ENCODE measurements around the gene HNRNPUL2. TPM values are rescaled to one million over a fixed set of nuclear protein-coding genes. Genes with fewer than 3 reads are reported as not detected.

The HNRNPUL2 gene
- total and polyA plus RNA-seq, 10 of the 15 experiments (the other 5 are each of a cell fraction or from before 2014, with no cell fraction given), result 1.6 to 72.2 (median 14.9) TPM

DNA sequence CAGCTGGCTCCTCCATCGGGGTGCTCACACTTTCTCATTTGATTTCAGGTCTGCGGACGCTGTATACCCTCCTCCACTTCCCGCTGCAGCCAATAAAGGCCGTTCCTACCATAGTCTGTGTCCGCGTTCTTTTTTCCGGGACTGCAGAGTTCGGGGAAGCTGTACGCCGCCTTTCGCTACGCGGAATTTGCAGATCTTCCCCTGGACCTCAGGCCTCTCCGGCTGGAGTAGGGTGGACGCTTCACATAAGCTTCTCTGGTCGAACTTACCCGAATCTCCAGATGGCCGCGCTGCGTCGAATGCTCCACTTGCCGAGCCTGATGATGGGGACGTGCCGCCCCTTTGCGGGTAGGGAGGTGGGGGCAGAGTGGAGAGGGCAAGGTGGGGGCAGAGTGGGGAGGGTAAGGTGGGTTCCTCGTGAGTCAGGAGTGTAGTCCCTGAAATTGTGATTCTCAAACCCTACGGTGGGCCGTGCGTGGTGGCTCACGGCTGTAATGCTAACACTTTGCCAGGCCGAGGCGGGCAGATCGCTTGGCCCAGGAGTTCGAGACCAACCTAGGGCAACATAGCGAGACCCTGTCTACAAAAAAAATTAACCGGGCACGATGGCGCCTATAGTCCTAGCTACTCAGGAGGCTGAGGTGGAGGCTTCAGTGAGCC is 61.5 kb downstream of the HNRNPUL2 start (continued):
- TF ChIP-seq SRF (IDR thresholded peaks at IDR 0.05; ENCODE audit: low read depth in 2 of 2, low read length in 2 of 2) (no peak), JUND (IDR thresholded peaks at IDR 0.05; ENCODE audit: low read depth, low read length) (no peak), ATF2 (IDR thresholded peaks at IDR 0.05; ENCODE audit: low read length) (no peak), IRF3 (IDR thresholded peaks at IDR 0.05) (no peak)

GRCh38 chr11:62665075-62665598 is 62.1 kb downstream of the HNRNPUL2 start, which contains the start of the genes C11orf98 and CSKMT:
TSS of gene C11orf98 (minus strand) at chr11:62665210. CDS start at chr11:62665169, 41 bp downstream.
TSS of gene CSKMT (plus strand) at chr11:62665312. CDS start at chr11:62665880, 568 bp downstream.
- intact Hi-C loops (cut with micrococcal nuclease; ENCODE audit: unreplicated experiment), result no loop called here
- Histone ChIP-seq H3K27me3 (replicated peaks in 1 of 2; ENCODE audit: control insufficient read depth in 2 of 2, insufficient read depth in 2 of 2, low read length in 1 of 2) (no peaks in the 10 kb centered on the region), H3K4me2 (ENCODE audit: control insufficient read depth, insufficient read depth) (peak within 1 kb of the TSS; percentile 95), H2AFZ (ENCODE audit: control insufficient read depth, low read depth, low read length) (peak within 1 kb of the TSS; percentile 91), H3K36me3 (ENCODE audit: control insufficient read depth in 2 of 2, insufficient read depth in 2 of 2, low read length in 1 of 2) (peaks cover 5 to 12% of the 10 kb centered on the region in 2 experiments), H3K9ac (ENCODE audit: control insufficient read depth, insufficient read depth, low read length) (peak within 1 kb of the TSS; percentile 96), H4K20me1 (ENCODE audit: control insufficient read depth, insufficient read depth) (no peaks in the 10 kb centered on the region), H3K27ac (ENCODE audit: control insufficient read depth, insufficient read depth) (peak within 1 kb of the TSS; percentile 95), H3K4me1 (ENCODE audit: control insufficient read depth, insufficient read depth, low read length) (peaks cover 13% of the 10 kb centered on the region), H3K9me3 (replicated peaks; ENCODE audit: control insufficient read depth, insufficient read depth, low read length) (no peaks in the 10 kb centered on the region), H3K4me3 (peak within 1 kb of the TSS; percentile 95), H3K79me2 (ENCODE audit: control insufficient read depth, insufficient read depth, low read length) (peaks cover 52% of the 10 kb centered on the region)
- in situ Hi-C loops (cut with MboI), result no loop called here
- WGBS (ENCODE audit: insufficient coverage, insufficient replicate concordance, low lambda C conversion rate, missing lambda C conversion rate), result 1% methylated on average over 45 of the region's 47 CpGs
- RAD21 ChIA-PET (ENCODE audit: unreplicated experiment), result interaction anchor here (0.6 to 2.7 kb wide), 34 partner anchors 9 to 240 kb away, joined by 3 to 26 read pairs (median 4); partner anchors contain the start of genes B3GAT3, EEF1G, GANAB and HNRNPUL2
- DNase-seq (ENCODE audit: low read depth, low spot score) (no peak), FAIRE-seq (peak; percentile 88), ATAC-seq (peak; percentile 91)
- CTCF ChIA-PET, result interaction anchor here (0.6 to 2.1 kb wide), 20 partner anchors 9 to 773 kb away, joined by 3 to 11 read pairs (median 4); partner anchors contain the start of genes B3GAT3, GANAB, HNRNPUL2 and INTS5
- TSS peak; percentile 95 for BruUV-seq (replicated peaks)
- SMC1A ChIA-PET (ENCODE audit: uncharacterized antibody, unreplicated experiment), result interaction anchor here (0.6 to 3.4 kb wide), 25 partner anchors 7 to 196 kb away, joined by 3 to 41 read pairs (median 4); partner anchors contain the start of genes B3GAT3, GANAB, HNRNPUL2 and INTS5
- POLR2A ChIA-PET, result interaction anchor here (0.6 to 16.2 kb wide), 37 partner anchors 12 to 542 kb away, joined by 3 to 295 read pairs (median 5); partner anchors contain the start of genes B3GAT3, EEF1G, GANAB and HNRNPUL2
- TF ChIP-seq, protein P1, sequence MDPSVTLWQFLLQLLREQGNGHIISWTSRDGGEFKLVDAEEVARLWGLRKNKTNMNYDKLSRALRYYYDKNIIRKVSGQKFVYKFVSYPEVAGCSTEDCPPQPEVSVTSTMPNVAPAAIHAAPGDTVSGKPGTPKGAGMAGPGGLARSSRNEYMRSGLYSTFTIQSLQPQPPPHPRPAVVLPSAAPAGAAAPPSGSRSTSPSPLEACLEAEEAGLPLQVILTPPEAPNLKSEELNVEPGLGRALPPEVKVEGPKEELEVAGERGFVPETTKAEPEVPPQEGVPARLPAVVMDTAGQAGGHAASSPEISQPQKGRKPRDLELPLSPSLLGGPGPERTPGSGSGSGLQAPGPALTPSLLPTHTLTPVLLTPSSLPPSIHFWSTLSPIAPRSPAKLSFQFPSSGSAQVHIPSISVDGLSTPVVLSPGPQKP (IDR thresholded peaks at IDR 0.05; ENCODE audit: low read depth, low read length), result peak; percentile 77
- TF ChIP-seq POU2F2 (IDR thresholded peaks at IDR 0.05; ENCODE audit: borderline replicate concordance, low read depth, low read length) (peak; percentile 98), SMC3 (IDR thresholded peaks at IDR 0.05; ENCODE audit: borderline replicate concordance, low read length) (no peak), BACH1 (IDR thresholded peaks at IDR 0.05; ENCODE audit: borderline replicate concordance) (peak; percentile 98), CREM (IDR thresholded peaks at IDR 0.05; ENCODE audit: low read depth) (peak; percentile 48), RUNX3 (IDR thresholded peaks at IDR 0.05; ENCODE audit: low read length) (peak; percentile 86), POLR2A (IDR thresholded peaks at IDR 0.05; ENCODE audit: low read depth, low read length) (peak; percentile 96), IKZF1 (conservative IDR thresholded peaks at IDR 0.05) (peak; percentile 66), RELB (IDR thresholded peaks at IDR 0.05; ENCODE audit: low read depth) (no peak; the same call in 1 of the 2 replicates)
- TF ChIP-seq, protein P2, sequence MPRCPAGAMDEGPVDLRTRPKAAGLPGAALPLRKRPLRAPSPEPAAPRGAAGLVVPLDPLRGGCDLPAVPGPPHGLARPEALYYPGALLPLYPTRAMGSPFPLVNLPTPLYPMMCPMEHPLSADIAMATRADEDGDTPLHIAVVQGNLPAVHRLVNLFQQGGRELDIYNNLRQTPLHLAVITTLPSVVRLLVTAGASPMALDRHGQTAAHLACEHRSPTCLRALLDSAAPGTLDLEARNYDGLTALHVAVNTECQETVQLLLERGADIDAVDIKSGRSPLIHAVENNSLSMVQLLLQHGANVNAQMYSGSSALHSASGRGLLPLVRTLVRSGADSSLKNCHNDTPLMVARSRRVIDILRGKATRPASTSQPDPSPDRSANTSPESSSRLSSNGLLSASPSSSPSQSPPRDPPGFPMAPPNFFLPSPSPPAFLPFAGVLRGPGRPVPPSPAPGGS (IDR thresholded peaks at IDR 0.05; ENCODE audit: borderline replicate concordance, insufficient read depth, low read depth, low read length, poor library complexity, severe bottlenecking), result peak; percentile 75

Measured in GM12878 (cell line).